H54 (cell line): Measurements from ENCODE around the gene PLCL1.

Source experiments
- DNase-seq: peaks from one replicate; pipeline ENCODE4 v3.0.0; 2011; ENCODE audit warnings: low spot score, mixed read lengths; ENCODE audit not compliant: insufficient read length
- FAIRE-seq: peaks from 3 replicates; lab custom pipeline; 2011; peaks lifted over from hg19 to GRCh38; lab: Jason Lieb, UNC
- POLR2A ChIP-seq: IDR thresholded peaks from 2 replicates; pipeline ENCODE4 v1.6.1; 2011; ENCODE audit warnings: low read depth, mild to moderate bottlenecking, low read length

Gene PLCL1

DNA sequence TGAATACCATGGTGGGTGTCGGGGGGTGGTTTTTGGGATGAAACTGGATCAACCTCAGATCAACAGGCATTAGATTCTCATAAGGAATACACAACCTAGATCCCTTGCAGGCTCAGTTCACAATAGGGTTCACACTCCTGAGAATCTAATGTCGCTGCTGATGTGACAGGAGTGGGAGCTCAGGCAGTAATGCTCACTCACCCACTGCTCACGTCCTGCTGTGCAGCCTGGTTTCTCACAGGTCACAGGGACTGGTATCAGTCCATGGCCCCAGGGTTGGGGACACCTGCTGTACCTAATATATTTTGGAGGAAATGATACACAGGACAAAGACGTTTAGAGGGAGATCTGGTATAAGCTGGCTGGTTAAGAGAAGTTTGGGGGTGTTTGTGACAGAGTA is 338.8 kb downstream of the PLCL1 start:
- DNase-seq (no peak), FAIRE-seq (no peak)
- TF ChIP-seq POLR2A = no peak

DNA sequence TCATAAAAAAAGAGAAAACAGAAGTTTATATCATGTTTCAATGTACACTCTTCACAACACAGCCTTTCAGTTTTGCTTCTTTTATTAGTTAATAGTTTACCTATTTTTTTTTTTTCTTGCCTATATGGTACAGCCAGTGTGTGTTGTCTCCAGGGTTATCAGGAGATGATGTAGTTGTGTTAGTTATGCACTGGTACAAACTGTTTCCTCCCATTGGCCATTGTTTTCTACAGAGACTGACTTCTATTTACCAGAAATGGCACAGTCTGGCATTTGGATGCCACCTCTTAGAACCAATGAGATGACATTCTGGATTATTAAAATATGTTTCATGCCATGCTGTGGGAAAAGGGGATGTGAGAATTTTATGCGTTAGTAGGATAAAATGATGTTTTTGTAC is 339.4 kb downstream of the PLCL1 start:
- DNase-seq (no peak), FAIRE-seq (no peak)
- no peak for TF ChIP-seq POLR2A

DNA sequence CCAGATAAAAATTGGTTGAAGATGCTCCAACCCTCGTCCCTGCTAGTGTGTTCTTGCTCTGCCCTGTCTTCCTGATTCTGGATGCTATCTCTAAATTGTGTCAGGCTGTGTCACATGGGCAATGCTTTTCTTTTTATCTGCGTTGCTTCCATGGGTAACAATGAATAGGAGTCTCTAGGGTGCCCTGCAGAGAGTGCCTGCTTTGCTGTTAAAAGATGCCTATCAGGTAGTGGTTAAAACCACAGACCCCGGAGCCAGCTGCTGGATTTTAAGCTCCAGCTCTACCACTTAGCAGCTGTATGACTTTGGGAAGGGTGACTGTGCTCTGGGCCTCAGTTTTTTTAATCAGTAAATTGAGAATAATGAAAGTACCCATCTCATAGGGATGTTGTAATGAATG is 340.3 kb downstream of the PLCL1 start:
- TF ChIP-seq POLR2A = no peak
- DNase-seq (no peak), FAIRE-seq (no peak)

DNA sequence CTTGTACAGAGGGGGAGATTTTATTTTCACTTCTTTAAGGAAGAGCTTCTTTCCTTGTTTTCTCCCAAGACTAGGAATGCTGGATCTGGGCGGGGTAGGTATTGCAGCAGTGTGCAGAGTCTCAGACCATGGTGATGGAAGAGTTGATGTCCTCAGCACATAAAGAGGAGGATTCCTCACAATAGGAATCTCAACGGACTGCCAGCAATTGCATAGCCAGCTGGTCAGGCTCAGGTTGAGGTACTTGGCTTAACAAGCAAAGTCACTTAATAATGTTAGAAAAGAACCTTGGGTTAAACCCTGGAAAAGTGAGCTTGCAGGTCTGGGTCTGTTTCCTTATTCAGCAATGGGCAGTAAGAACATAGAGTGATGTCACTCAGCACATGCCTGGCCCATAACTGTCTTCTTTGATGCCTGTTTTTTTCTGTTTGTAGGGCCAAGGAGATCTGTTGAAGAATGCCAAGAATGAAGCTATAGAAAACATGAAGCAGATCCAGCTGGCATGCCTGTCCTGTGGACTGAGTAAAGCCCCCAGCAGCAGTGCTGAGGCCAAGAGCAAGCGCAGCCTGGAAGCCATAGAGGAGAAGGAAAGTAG is 342.1 kb downstream of the PLCL1 start:
- no peak for TF ChIP-seq POLR2A
- DNase-seq (no peak), FAIRE-seq (no peak)

DNA sequence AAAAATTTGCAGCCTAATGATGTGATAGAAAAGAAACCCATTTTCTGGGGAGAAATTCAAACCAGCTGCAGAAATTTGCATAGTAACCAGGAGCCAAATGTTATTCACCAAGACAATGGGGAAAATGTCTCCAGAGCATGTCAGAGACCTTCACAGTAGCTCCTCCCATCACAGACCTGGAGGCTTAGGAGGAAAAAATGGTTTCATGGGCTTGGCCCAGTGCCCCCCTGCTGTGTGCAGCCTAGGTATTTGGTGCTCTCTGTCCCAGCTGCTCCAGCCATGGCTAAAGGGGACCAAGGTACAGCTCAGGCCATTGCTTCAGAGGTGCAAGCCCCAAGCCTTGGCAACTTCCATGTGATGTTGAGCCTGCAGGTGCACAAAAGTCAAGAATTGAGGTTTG is 352.9 kb downstream of the PLCL1 start:
- TF ChIP-seq POLR2A = no peak
- no peak for DNase-seq
- FAIRE-seq = no peak

DNA sequence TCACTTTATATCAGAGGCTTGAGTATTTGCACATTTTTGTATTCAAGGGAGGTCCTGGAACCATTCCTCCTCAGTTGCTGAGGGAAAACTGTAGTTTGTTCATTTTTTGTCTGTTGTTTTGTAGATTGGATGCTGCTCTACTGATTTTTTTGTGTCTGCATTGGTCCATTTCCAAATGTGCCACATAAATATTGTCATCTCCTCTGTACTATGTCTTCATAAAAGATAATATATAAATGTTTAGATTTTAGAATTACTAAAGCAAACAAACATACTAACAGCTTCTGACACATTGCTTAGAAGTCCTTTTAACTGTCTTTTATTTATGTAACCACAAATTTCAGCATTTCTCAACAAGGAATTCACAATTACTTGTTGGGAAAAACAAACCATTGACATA is 356.8 kb downstream of the PLCL1 start:
- TF ChIP-seq POLR2A = no peak
- no peak for DNase-seq
- no peak for FAIRE-seq

DNA sequence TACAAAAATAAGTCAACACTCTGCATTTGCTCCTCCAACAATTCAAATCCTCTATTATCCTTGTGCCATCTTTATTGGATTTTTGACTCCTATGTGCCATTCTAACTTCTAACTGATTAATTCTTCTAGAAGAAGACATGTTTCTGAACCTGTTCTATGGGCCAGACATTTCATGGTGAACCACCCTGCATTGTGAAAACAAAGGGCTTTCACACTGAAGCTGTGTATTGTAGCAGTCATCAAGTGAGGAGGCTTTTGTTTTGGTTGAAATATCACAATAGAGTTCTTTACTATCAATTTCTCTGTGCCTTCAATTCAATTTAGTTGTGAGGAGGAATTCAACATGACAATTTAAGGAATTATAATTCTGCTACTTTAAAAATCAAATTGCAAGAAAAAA is 357.9 kb downstream of the PLCL1 start:
- TF ChIP-seq POLR2A = no peak
- no peak for FAIRE-seq

DNA sequence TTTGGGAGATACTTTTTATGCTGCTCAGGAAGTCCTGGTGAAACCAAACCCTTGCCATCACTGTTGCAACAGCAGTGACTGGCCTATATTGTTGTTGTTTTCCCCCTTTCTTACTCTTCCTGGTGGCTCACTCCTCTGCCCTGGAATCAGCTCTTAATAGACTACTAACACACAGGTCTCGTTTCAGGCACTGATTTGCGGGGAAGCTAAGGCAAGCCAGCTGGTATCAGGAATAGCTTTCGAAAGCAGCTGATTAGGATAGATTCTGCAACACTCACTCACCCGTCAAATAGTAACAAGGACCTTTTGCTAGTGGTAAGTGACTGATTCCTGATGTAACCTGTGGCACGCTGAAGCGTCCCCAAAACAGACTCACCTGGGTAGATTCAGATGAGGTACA is 360.4 kb downstream of the PLCL1 start:
- FAIRE-seq = no peak
- TF ChIP-seq POLR2A = no peak
- DNase-seq = no peak

More for the DNA sequence above, 357.9 kb downstream of the PLCL1 start:
- no peak for DNase-seq

DNA sequence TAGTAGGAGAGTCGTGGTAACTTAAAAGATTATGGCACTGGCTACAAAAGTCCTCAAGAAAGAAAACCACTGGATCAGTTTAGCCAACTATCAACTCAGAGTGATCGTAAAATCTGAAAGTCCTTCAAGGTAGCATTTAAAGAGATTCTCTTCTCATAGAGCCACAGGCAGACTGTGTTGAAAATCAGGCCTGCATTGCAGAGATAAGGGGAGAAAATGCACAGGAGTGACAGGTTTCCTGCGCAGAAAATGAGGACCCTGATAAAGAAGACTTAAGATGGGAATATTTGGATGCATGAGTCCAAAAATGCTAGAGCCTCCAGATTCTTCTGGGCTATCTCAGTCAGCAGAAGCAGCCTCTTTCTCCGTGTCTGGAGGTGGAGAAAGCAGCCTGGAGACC is 360.9 kb downstream of the PLCL1 start:
- FAIRE-seq (no peak), DNase-seq (no peak)
- TF ChIP-seq POLR2A = no peak

DNA sequence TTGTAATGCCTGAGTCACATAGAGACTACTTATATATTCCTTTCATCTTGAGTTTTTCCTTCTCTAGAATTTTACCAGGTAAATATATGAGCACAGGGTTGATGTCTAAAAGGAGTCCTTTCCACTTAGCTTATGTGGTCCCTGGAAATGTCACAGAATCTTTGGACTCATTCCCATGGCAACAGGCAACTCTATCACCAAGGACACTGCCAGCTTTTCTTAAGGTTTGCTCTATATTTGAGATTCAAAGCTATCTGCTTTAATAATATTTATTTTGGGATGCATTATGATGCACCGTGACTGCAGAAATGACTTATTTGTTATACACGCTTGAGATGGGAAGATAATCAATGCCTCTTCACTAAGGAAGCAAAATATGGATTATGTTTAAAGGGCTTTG is 363.0 kb downstream of the PLCL1 start:
- DNase-seq (no peak), FAIRE-seq (no peak)
- TF ChIP-seq POLR2A = no peak

DNA sequence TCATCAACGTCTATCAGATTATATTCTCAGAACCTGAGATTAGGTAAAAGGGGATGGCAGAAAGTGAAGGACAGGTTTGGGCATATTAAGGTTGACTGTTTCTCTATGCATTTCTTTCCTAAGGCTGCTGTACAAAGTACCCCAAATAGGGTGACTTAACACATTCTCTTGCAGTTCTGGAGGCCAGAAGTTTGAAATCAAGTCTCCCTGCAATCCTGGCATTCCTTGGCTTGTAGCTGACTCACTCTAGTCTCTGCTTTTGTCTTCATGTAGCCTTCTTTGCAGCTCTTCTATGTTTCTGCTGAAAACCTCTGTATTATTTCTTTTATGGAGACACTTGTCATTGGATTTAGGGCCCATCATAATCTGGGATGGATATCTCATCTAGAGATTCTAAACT is 364.3 kb downstream of the PLCL1 start:
- DNase-seq = no peak
- FAIRE-seq = no peak
- no peak for TF ChIP-seq POLR2A

DNA sequence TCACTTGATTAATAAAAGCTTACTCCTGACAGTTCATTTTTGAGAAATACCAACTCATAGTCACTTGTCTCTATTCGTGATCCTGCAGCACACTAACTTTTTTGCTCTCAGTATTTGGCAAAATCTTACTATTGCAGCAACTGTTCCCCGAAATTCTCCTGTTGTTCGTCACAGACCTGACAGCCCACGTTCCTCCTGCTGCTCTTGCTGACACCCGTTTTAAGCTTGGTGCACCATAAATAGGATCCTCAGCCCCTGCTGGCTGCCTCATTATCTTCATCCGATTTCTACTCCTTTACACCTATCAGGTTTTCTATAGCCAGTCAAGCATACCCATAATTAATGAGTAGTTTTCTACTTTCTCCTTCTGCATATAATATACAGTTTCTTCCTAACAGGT is 368.8 kb downstream of the PLCL1 start:
- DNase-seq = no peak
- no peak for FAIRE-seq

DNA sequence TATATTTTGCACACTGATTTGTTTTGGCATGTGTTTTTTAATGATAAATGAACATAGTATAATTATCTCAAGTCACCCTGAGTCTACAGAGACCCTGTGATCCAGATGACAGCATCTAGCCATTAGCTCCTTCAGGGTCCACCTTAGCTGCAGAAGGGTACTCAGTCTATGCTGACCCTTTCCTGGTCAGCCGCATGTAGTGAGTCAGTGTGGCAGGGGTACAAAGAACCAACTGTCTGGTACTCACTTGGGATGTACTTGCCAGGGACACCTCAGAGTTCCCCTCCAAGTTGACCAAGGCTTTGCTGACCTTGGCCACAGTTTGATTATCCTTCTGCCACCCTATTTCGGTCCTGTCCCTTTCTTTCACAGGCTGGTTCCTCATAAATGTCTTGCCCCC is 369.5 kb downstream of the PLCL1 start:
- DNase-seq = no peak
- FAIRE-seq = no peak
- no peak for TF ChIP-seq POLR2A

More for the DNA sequence above, 368.8 kb downstream of the PLCL1 start:
- TF ChIP-seq POLR2A = no peak

DNA sequence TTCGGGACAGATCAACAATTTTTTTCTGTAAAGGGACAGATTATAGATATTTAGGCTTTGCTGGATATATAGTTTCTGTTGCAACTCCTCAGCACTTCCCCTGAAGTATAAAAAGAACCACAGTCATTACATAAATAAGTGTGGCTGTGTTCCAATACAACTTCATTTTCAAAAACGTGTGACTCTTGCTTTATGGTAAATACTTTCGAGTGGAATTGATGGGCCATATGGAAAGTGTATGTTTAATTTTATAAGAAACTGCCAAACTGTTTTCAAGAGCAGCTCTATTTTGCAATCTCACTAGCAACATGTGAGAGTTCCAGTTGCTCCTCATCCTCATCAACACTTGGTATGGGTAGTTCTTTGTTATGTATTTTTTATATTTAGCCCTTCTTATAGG is 370.9 kb downstream of the PLCL1 start:
- TF ChIP-seq POLR2A = no peak
- DNase-seq (no peak), FAIRE-seq (no peak)

DNA sequence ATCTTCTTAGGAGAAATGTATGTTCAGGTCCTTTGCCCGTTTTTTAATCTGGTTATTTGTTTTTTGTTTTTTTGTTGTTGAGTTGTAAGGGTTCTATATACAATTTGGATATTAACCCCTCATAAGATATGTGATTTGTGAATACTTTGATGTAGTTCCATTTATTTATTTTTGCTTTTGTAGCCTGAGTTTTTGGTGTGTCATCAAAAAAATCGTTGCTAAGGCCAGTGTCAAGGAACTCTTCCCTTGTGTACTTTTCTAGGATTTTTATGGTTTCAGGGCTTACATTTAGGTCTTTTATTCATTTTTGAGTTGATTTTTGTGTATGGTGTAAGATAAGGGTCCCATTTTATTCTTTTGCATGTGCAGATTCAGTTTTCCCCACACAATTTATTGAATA is 372.6 kb downstream of the PLCL1 start:
- no peak for TF ChIP-seq POLR2A
- DNase-seq = no peak
- FAIRE-seq = no peak

DNA sequence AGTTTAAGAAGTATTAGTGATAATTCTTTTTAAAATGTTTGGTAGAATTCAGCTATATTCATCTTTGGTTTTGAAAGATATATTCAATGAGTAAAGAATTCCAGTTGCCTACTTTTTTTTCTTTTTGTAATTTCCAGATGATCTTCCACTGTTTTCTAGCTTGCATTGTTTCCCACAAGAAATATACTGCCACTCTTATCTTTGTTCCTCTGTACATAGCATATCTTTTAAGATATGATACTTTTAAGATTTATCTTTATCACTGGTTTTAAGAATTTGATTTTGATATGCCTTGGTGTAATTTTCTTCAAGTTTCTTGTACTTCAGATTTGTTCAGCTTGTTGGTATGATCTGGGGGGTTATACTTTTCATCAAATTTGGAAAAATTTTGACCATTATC is 374.4 kb downstream of the PLCL1 start:
- DNase-seq (no peak), FAIRE-seq (no peak)
- no peak for TF ChIP-seq POLR2A
